Measurements from ENCODE around the gene SH2B3.

DNA sequence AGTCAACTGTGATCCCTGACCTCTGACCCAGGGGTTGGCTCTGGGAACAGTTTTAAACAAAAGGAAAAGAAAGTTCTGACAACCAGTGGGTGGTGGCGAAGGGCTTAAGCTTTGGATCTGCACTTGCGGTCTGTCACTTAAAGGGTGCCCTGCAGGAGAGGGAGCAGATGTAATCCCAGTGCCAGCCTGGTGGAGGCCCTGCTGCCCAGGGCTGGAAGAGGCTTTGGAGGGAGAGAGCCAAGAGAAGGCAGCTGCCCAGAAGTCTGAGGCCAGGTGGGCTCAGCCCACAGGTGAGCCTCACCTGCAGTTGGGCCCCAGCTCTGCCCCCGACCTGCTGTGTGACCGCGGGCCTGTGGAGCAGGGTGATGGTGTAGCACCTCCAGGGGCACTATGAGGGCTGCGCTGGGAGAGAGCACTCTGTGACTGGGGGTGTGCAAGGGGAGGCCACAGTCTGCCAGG, 19.1 kb downstream of the SH2B3 start:
- TF ChIP-seq, protein P1, sequence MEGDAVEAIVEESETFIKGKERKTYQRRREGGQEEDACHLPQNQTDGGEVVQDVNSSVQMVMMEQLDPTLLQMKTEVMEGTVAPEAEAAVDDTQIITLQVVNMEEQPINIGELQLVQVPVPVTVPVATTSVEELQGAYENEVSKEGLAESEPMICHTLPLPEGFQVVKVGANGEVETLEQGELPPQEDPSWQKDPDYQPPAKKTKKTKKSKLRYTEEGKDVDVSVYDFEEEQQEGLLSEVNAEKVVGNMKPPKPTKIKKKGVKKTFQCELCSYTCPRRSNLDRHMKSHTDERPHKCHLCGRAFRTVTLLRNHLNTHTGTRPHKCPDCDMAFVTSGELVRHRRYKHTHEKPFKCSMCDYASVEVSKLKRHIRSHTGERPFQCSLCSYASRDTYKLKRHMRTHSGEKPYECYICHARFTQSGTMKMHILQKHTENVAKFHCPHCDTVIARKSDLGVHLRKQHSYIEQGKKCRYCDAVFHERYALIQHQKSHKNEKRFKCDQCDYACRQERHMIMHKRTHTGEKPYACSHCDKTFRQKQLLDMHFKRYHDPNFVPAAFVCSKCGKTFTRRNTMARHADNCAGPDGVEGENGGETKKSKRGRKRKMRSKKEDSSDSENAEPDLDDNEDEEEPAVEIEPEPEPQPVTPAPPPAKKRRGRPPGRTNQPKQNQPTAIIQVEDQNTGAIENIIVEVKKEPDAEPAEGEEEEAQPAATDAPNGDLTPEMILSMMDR (IDR thresholded peaks at IDR 0.05; ENCODE audit: insufficient read depth, low read length, poor library complexity, severe bottlenecking): no peak
- TF ChIP-seq EZH2phosphoT487 (conservative IDR thresholded peaks at IDR 0.05; ENCODE audit: low read length): no peak

All from SU-DHL-6 (cell line).